ENCODE results near the gene HOXB8.

- TF ChIP-seq CTCF (conservative IDR thresholded peaks at IDR 0.05 in 1 of 2, IDR thresholded peaks at IDR 0.05 in 1 of 2; ENCODE audit: low read depth in 1 of 2, low read length in 2 of 2) (no peak), EZH2 (IDR thresholded peaks at IDR 0.05; ENCODE audit: low read length, missing control alignments) (peak; percentile 64)
These were observed 31.4 kb upstream of the HOXB8 start for GRCh38 chr17:48646183-48647102.

Measured in fibroblast of lung (primary cell).